ENCODE measurements around the gene GLDN.

DNA sequence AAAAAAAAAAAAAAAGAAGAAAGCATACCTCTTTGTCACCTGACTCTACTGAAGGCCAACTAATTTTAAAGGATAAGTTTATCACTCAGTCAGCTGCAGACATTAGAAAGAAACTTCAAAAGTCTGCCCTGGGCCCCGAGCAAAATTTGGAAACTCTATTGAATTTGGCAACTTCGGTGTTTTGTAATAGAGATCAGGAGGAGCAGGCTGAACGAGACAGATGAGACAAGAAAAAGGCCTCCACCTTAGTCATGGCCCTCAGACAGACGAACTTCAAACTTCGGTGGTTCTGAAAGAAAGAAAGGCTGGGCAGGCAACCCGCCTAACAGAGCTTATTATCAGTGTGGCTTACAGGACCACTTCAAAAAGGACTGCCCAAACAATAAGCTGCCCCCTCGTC lies 18.5 kb downstream of the GLDN start:
- TF ChIP-seq SALL2 (tag by site-specific recombination; IDR thresholded peaks at IDR 0.05; ENCODE audit: borderline replicate concordance): no peak
- TF ChIP-seq ZNF274 (IDR thresholded peaks at IDR 0.05; ENCODE audit: low read length): no peak
- no peak for TF ChIP-seq ZNF274 (tag by site-specific recombination; IDR thresholded peaks at IDR 0.05; ENCODE audit: borderline replicate concordance)
- no peak for TF ChIP-seq GLIS2 (tag by site-specific recombination; IDR thresholded peaks at IDR 0.05)
- TF ChIP-seq, protein P1, sequence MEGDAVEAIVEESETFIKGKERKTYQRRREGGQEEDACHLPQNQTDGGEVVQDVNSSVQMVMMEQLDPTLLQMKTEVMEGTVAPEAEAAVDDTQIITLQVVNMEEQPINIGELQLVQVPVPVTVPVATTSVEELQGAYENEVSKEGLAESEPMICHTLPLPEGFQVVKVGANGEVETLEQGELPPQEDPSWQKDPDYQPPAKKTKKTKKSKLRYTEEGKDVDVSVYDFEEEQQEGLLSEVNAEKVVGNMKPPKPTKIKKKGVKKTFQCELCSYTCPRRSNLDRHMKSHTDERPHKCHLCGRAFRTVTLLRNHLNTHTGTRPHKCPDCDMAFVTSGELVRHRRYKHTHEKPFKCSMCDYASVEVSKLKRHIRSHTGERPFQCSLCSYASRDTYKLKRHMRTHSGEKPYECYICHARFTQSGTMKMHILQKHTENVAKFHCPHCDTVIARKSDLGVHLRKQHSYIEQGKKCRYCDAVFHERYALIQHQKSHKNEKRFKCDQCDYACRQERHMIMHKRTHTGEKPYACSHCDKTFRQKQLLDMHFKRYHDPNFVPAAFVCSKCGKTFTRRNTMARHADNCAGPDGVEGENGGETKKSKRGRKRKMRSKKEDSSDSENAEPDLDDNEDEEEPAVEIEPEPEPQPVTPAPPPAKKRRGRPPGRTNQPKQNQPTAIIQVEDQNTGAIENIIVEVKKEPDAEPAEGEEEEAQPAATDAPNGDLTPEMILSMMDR (tag by site-specific recombination; IDR thresholded peaks at IDR 0.05): no peak
- TF ChIP-seq WT1 (tag by site-specific recombination; IDR thresholded peaks at IDR 0.05): no peak
- TF ChIP-seq, protein P2, sequence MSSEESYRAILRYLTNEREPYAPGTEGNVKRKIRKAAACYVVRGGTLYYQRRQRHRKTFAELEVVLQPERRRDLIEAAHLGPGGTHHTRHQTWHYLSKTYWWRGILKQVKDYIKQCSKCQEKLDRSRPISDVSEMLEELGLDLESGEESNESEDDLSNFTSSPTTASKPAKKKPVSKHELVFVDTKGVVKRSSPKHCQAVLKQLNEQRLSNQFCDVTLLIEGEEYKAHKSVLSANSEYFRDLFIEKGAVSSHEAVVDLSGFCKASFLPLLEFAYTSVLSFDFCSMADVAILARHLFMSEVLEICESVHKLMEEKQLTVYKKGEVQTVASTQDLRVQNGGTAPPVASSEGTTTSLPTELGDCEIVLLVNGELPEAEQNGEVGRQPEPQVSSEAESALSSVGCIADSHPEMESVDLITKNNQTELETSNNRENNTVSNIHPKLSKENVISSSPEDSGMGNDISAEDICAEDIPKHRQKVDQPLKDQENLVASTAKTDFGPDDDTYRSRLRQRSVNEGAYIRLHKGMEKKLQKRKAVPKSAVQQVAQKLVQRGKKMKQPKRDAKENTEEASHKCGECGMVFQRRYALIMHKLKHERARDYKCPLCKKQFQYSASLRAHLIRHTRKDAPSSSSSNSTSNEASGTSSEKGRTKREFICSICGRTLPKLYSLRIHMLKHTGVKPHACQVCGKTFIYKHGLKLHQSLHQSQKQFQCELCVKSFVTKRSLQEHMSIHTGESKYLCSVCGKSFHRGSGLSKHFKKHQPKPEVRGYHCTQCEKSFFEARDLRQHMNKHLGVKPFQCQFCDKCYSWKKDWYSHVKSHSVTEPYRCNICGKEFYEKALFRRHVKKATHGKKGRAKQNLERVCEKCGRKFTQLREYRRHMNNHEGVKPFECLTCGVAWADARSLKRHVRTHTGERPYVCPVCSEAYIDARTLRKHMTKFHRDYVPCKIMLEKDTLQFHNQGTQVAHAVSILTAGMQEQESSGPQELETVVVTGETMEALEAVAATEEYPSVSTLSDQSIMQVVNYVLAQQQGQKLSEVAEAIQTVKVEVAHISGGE (tag by site-specific recombination; conservative IDR thresholded peaks at IDR 0.05; ENCODE audit: low read depth): no peak
- TF ChIP-seq ZNF768 (tag by site-specific recombination; IDR thresholded peaks at IDR 0.05): no peak
